PC-9 (cell line): ENCODE measurements around the gene FDX2. TPM values are rescaled to one million over a fixed set of nuclear protein-coding genes. Genes with fewer than 3 reads are reported as not detected.

Source experiments
- BruUV-seq: library from RNA; stranded (reverse); fragments of 400-500 nt; replicated peaks from 2 replicates; lab custom pipeline; 2021; lab: Mats Ljungman, UMichigan
- CTCF ChIA-PET: fragments of 300-600 bp; sonication (Branson Sonifier 250); formaldehyde crosslinking; loops from one replicate; lab custom pipeline; 2022; ENCODE audit warnings: antibody characterized with exemption; lab: Charles Lee
- POLR2A ChIA-PET: fragments of 300-600 bp; sonication (Branson Sonifier 250); formaldehyde crosslinking; loops from one replicate; lab custom pipeline; 2022; ENCODE audit warnings: antibody characterized with exemption; ENCODE audit not compliant: unreplicated experiment; lab: Charles Lee
- DNase-seq, 2 experiments: peaks; one replicate each; pipeline versions ENCODE4 v3.0.0 to v3.0.0-alpha.2; 2015 to 2022; ENCODE audit warnings: mixed read lengths in 1 of 2
- H2AFZ ChIP-seq: fragments of 200-600 bp; sonication (generic); 2 replicates; pipeline ENCODE4 v1.8.1; 2017; ENCODE audit warnings: antibody characterized with exemption
- H3F3A ChIP-seq: fragments of 200-600 bp; sonication (generic); 2 replicates; pipeline ENCODE4 v1.8.1; 2017; ENCODE audit warnings: antibody characterized with exemption, mild to moderate bottlenecking, low read depth; ENCODE audit not compliant: insufficient read depth
- H3K27ac ChIP-seq: fragments of 200-600 bp; sonication (generic); 2 replicates; pipeline ENCODE4 v1.6.1; 2016; ENCODE audit warnings: mixed run types
- H3K27me3 ChIP-seq: fragments of 200-600 bp; sonication (generic); 2 replicates; pipeline ENCODE4 v1.6.1; 2016; ENCODE audit warnings: low read depth, mixed run types; ENCODE audit not compliant: insufficient read depth
- H3K36me3 ChIP-seq: fragments of 200-600 bp; sonication (generic); 2 replicates; pipeline ENCODE4 v1.6.1; 2016; ENCODE audit warnings: low read depth, mixed run types
- H3K4me1 ChIP-seq: fragments of 200-600 bp; sonication (generic); replicated peaks from 2 replicates; pipeline ENCODE4 v1.6.1; 2016; ENCODE audit warnings: mixed run types; ENCODE audit not compliant: insufficient read depth
- H3K4me2 ChIP-seq: fragments of 200-600 bp; sonication (generic); 2 replicates; pipeline ENCODE4 v1.6.1; 2017; ENCODE audit warnings: mixed run types
- H3K4me3 ChIP-seq: fragments of 200-600 bp; sonication (generic); 2 replicates; pipeline ENCODE4 v1.6.1; 2016; ENCODE audit warnings: mixed run types
- H3K79me2 ChIP-seq: fragments of 200-600 bp; sonication (generic); 2 replicates; pipeline ENCODE4 v1.6.1; 2017; ENCODE audit warnings: low read depth, mixed run types
- H3K9me2 ChIP-seq: fragments of 200-600 bp; sonication (generic); 2 replicates; pipeline ENCODE4 v1.8.1; 2017; ENCODE audit warnings: mild to moderate bottlenecking; ENCODE audit not compliant: insufficient read depth
- H3K9me3 ChIP-seq: fragments of 200-600 bp; sonication (generic); 2 replicates; pipeline ENCODE4 v1.8.1; 2016; ENCODE audit warnings: low read depth; ENCODE audit not compliant: insufficient read depth
- H4K20me1 ChIP-seq: fragments of 200-600 bp; sonication (generic); 2 replicates; pipeline ENCODE4 v1.8.1; 2017; ENCODE audit not compliant: insufficient read depth
- CTCF ChIP-seq: fragments of 200-600 bp; sonication (generic); conservative IDR thresholded peaks from 2 replicates; pipeline ENCODE4 v1.6.1; 2017; ENCODE audit warnings: mixed run types, antibody characterized with exemption, mild to moderate bottlenecking, moderate library complexity
- EZH2 ChIP-seq: fragments of 200-600 bp; sonication (generic); IDR thresholded peaks from 2 replicates; pipeline ENCODE4 v1.8.0; 2017; ENCODE audit warnings: antibody characterized with exemption, low read depth
- intact Hi-C: fragments of 100-400 bp; cut with micrococcal nuclease; formaldehyde crosslinking; loops from one replicate; pipeline ENCODE4 v1.10.0; 2022; ENCODE audit not compliant: unreplicated experiment
- total RNA-seq: library from RNA; stranded (reverse); gene quantifications from 2 replicates; pipeline ENCODE4 v1.2.3, GENCODE V29; 2021

Gene FDX2
- total RNA-seq, 1 experiment from 2014 or later = 23.1 TPM

DNA sequence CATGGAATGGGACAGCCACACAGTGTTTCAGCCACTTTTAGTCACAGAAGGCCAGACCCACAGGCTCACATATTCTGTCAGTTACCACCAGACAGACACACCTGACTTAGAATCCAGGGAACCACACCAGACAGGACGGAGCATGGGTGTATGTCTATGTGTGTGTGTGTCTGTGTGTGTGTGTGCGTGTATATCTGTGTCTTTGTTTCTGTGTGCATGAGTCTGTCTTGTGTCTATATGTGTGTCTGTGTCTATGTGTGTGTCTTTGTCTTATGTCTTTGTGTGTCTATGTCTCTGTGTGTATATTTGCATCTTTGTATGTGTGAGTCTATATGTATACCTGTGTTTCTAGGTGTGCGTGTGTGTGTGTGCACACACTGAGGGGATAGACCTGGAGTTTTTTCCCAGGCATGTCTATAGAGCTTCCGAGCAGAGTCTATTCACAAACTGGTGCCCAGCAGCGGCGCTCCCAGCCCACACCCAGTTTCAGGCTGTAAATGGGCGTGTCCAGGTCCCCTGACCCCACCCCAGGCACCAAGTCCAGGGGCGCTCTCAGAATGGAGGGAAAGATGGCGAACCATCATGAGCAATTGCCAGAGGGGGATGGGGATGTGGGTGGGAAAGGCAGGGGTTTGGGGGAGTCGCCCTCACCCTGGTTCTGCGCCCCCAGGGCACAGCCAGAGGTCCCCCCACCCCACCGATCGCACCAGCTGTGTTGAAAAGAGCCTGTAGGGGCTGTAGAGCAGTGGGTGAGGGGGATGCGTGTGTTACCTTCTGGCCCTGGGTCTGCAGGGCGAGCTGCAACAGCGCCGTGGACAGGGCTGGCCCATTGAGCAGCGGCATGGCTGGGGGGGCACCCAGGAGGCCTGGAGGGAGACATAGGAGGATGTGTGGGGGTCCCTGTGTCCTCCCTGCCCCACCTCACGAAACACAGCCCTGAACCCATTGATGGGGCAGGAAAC is 6.3 kb upstream of the FDX2 start:
- H4K20me1 ChIP-seq = peaks cover 16% of the 10 kb centered on the region
- POLR2A ChIA-PET = no interaction called here
- intact Hi-C loops = no loop called here
- H3K9me2 ChIP-seq = no peaks in the 10 kb centered on the region
- no peak for DNase-seq
- H3K4me2 ChIP-seq = no peak overlapping the region
- no peak overlapping the region for H3K27ac ChIP-seq
- H3K9me3 ChIP-seq = no peaks in the 10 kb centered on the region
- CTCF ChIA-PET = no interaction called here
- no peak overlapping the region for H2AFZ ChIP-seq
- no peaks in the 10 kb centered on the region for H3K79me2 ChIP-seq
- no TSS peak for BruUV-seq
- no peaks in the 10 kb centered on the region for H3K27me3 ChIP-seq
- TF ChIP-seq CTCF = no peak
- no peak for TF ChIP-seq EZH2
- H3K36me3 ChIP-seq = peaks cover 15% of the 10 kb centered on the region; the same call in 1 of the 2 replicates
- no peak overlapping the region for H3K4me3 ChIP-seq
- peaks cover 39% of the 10 kb centered on the region; the same call in 1 of the 2 replicates for H3F3A ChIP-seq
- no peaks in the 10 kb centered on the region for H3K4me1 ChIP-seq

- H3K4me1 ChIP-seq = no peaks in the 10 kb centered on the region
- peaks cover 14% of the 10 kb centered on the region; the same call in 1 of the 2 replicates for H3K36me3 ChIP-seq
- H3K79me2 ChIP-seq = no peaks in the 10 kb centered on the region
- no peak overlapping the region for H3K27ac ChIP-seq
- no peak for DNase-seq
- peaks cover 8% of the 10 kb centered on the region for H4K20me1 ChIP-seq
- no peaks in the 10 kb centered on the region for H3K27me3 ChIP-seq
- peaks cover 39% of the 10 kb centered on the region; the same call in 1 of the 2 replicates for H3F3A ChIP-seq
- CTCF ChIA-PET = no interaction called here
- H2AFZ ChIP-seq = no peak overlapping the region
- H3K9me2 ChIP-seq = no peaks in the 10 kb centered on the region
- intact Hi-C loops = no loop called here
- POLR2A ChIA-PET = no interaction called here
- H3K4me3 ChIP-seq = no peak overlapping the region
- no TSS peak for BruUV-seq
- H3K9me3 ChIP-seq = no peaks in the 10 kb centered on the region
- TF ChIP-seq EZH2 (no peak), CTCF (no peak)
- no peak overlapping the region for H3K4me2 ChIP-seq
Observed at GRCh38 chr19:10321417-10321797, 5.6 kb upstream of the FDX2 start.

DNA sequence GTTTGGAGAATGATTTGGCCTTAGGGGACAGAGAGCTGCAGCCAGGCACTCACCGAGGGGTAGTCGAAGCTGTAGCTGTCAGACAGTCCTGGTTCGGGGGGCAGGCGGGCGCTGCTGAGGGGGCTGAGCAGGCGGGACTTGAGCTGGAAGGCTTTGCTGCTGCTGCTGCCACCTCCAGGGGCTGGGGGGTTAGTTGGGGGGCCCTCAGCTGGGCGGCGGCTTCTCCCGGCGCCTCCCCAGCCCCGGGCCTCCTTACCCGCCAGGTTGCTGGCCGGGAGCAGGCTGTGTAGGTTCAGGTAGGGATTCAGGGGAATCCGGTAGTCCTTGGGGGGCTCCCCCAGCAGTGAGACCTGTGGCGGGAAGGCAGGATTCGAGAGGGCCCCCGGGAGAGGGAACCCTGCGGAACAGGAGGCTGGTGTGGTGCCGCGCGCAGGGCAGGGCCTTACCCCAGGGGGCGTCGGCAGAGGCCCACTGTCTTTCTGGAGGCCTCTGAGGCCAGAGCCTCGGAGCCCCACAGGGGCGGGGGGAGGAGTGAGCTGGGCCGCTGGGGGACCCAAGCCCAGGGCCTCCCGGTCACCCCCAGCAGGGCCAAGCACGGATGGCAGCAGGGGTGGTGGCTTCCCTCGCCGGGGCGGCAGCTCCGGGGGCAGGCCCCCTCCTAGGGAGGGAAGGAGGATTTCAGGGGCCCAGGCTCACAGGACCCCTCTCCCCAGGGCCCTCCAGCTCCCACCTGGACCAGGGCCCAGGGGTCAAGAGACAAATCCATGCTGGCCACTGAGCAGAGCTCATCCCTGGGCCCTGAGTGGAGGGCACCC is 5.0 kb upstream of the FDX2 start:
- intact Hi-C loops = no loop called here
- Histone ChIP-seq H3K9me2 (no peaks in the 10 kb centered on the region), H3F3A (peaks cover 41% of the 10 kb centered on the region; the same call in 1 of the 2 replicates), H3K27ac (no peak overlapping the region), H3K4me3 (no peak overlapping the region), H3K79me2 (no peaks in the 10 kb centered on the region), H3K9me3 (no peaks in the 10 kb centered on the region), H3K36me3 (peaks cover 8% of the 10 kb centered on the region; the same call in 1 of the 2 replicates), H3K4me1 (peaks cover 5% of the 10 kb centered on the region), H4K20me1 (peaks cover 7% of the 10 kb centered on the region), H2AFZ (no peak overlapping the region), H3K4me2 (no peak overlapping the region), H3K27me3 (no peaks in the 10 kb centered on the region)
- no TSS peak for BruUV-seq
- CTCF ChIA-PET = no interaction called here
- DNase-seq = no peak
- TF ChIP-seq EZH2 = no peak
- no peak for TF ChIP-seq CTCF
- POLR2A ChIA-PET = no interaction called here
